Bronchial epithelial cell (primary cell): Measurements from ENCODE around the gene SSBP3. TPM values are rescaled to one million over a fixed set of nuclear protein-coding genes. Genes with fewer than 3 reads are reported as not detected.
"Not testable (repeated sequence)": the region's sequence is repeated elsewhere in the genome, so short reads cannot be mapped to it uniquely, and the experiment has no call there.

ENCODE experiments used
- DNase-seq: peaks from one replicate; pipeline ENCODE4 v3.0.0-alpha.2; 2010; ENCODE audit warnings: low read depth
- FAIRE-seq: peaks from 2 replicates; lab custom pipeline; 2011; peaks lifted over from hg19 to GRCh38; lab: Jason Lieb, UNC
- H3K27me3 ChIP-seq: 2 replicates; pipeline ENCODE4 v1.5.1; 2011; ENCODE audit warnings: low read length; ENCODE audit not compliant: control insufficient read depth, insufficient read depth
- H3K36me3 ChIP-seq: 2 replicates; pipeline ENCODE4 v1.5.1; 2011; ENCODE audit warnings: low read length; ENCODE audit not compliant: control insufficient read depth, insufficient read depth
- H3K4me3 ChIP-seq: 2 replicates; pipeline ENCODE4 v1.5.1; 2011; ENCODE audit warnings: mild to moderate bottlenecking, low read depth, low read length, control low read depth
- total RNA-seq: library from RNA; depleted of rRNA; stranded (reverse); fragments of >200 nt; gene quantifications from 2 replicates; pipeline ENCODE4 v1.2.1, GENCODE V29; 2014
- TF ChIP-seq, protein P1 (sequence below): IDR thresholded peaks from 2 replicates; pipeline ENCODE4 v1.5.1; 2011; ENCODE audit warnings: mild to moderate bottlenecking, moderate library complexity, low read length, control low read depth, inconsistent platforms; ENCODE audit not compliant: insufficient read depth, severe bottlenecking

SSBP3 gene
- total RNA-seq, 1 donor from 2014 or later = 3.7 TPM

DNA sequence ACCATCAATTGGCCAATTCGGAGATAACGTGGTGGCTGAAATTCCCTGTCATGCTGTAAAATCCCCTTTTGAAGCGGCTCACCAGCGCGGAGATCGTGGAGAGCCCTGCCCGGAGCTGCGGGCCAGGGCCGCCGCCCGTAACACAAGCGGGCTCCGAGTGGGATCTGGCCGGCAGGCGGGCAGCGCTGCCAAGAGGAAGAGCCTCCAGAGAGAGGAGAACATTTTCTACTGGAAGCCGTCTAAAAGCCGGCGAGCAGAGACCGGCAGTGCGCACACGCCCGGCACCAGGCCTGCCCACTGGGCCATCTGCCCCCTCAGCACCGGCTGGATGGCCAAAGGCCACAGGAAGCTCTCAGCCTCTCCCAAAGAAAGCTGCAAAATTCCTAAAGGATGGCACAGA lies 15.5 kb downstream of the SSBP3 start:
- H3K36me3 ChIP-seq = no peaks in the 10 kb centered on the region
- DNase-seq (no peak), FAIRE-seq (no peak)
- no peak overlapping the region for H3K4me3 ChIP-seq
- TF ChIP-seq, protein P1, sequence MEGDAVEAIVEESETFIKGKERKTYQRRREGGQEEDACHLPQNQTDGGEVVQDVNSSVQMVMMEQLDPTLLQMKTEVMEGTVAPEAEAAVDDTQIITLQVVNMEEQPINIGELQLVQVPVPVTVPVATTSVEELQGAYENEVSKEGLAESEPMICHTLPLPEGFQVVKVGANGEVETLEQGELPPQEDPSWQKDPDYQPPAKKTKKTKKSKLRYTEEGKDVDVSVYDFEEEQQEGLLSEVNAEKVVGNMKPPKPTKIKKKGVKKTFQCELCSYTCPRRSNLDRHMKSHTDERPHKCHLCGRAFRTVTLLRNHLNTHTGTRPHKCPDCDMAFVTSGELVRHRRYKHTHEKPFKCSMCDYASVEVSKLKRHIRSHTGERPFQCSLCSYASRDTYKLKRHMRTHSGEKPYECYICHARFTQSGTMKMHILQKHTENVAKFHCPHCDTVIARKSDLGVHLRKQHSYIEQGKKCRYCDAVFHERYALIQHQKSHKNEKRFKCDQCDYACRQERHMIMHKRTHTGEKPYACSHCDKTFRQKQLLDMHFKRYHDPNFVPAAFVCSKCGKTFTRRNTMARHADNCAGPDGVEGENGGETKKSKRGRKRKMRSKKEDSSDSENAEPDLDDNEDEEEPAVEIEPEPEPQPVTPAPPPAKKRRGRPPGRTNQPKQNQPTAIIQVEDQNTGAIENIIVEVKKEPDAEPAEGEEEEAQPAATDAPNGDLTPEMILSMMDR = no peak
- H3K27me3 ChIP-seq = no peaks in the 10 kb centered on the region

DNA sequence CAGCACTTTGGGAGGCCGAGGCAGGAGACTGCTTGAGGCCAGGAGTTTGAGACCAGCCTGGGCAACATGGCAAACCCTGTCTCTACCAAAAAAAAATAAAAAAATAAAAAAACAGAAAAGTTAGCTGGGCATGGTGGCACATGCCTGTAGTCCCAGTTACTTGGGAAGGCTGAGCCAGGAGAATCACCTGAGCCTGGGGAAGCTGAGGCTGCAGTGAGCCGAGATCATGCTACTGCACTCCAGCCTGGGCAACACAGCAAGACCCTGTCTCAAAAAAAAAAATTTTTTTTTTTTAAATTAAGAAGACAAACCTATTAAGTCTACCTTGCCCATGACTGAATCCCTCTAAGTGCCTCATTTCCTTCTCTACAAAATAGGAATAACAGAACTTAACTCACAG lies 16.6 kb downstream of the SSBP3 start:
- not testable (repeated sequence) for H3K36me3 ChIP-seq, H3K27me3 ChIP-seq, H3K4me3 ChIP-seq, DNase-seq, FAIRE-seq

DNA sequence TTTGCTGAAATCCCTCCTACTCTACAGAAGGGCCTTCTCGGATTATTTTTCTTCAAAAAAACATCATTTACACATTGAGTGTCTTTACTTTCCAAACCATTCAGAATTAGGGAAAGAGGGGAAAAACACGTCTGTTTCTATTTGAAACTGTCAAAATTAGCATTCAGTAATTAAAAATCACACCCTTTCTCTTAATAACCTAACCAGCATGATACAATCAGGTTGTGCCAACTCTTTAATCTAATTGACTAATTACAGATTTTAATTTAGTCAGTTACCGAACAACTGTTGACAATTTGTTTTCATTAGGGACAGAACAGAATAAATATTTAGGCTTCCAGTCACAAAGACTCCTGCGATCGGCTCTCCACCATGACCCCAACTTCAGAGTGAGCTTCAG lies 18.8 kb downstream of the SSBP3 start:
- no peak for FAIRE-seq
- DNase-seq = no peak
- Histone ChIP-seq H3K4me3 (no peak overlapping the region), H3K27me3 (no peaks in the 10 kb centered on the region), H3K36me3 (no peaks in the 10 kb centered on the region)
- TF ChIP-seq, protein P1 = no peak

DNA sequence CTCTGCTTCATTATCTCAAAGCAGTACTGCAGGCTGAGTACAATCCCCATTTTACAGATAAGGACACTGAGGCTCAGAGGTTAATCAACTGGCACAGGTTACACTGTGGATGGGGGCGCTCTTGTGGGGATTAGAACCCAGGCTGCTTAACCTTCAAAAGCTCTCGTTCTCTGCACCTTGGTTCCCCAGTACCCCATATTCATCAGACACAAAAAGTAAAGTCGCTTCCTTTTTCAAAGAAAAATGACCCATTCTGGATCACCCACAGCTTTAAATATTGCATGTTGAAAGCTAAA lies 20.5 kb downstream of the SSBP3 start:
- no peak for DNase-seq
- FAIRE-seq = no peak
- H3K4me3 ChIP-seq = no peak overlapping the region
- H3K36me3 ChIP-seq = no peaks in the 10 kb centered on the region
- TF ChIP-seq, protein P1 = no peak
- H3K27me3 ChIP-seq = no peaks in the 10 kb centered on the region

DNA sequence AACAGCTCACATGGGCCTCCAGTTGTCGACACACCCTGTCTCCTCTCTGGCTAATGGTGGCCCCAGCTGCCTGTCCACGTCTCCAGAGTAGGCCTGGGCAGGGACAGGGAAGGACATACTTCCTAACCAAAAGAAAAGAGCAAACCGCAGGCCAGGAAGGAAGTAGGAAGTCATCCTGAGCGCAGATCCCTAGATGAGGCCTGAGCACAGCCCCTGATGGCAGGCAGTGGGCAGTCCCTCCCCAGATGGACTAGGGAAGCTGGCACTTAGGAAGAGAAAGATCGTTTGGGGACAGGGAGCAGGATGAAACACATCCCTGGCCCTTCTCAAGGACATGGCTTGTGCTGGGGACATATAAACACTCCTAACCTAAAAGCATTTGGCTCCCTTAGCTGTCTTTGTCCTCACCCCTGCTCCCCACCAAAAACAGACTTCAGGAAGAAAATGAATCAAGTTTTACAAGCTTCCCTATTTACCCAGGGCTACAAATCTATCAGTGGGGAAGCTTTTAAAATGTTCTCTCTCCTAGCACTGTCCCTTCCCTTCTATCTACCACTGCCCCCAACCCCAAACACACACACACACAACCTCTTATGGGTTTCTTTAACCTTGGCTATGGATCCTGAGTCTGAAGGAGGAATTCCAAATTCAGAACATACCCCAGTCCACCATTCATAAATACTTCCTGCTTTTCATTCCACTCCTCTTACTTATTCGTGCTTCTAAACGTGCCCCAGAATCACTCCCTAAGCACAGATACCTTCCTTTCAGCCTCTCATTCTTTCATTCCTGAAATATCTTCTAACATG lies 21.1 kb downstream of the SSBP3 start:
- TF ChIP-seq, protein P1 = no peak
- FAIRE-seq = no peak

DNA sequence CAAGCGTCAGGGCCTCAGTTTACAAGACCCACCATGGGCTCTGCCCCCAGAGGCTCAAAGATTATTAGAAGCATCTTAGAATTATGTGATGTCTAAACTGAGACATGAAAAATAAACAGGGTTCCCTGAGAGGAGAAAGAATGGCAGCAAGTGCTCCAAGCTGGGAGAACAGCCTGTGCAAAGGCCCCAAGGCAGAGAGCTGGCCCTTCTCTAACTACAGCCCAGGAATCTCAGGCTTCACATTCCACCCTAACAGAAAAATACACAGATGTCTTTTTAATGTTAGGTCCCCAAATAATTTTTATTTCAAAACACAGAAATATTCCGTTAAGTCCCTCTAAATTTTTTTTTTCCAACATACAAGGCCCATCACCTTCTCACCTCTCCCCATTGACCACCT lies 21.7 kb downstream of the SSBP3 start:
- TF ChIP-seq, protein P1 = no peak
- H3K4me3 ChIP-seq = no peak overlapping the region
- DNase-seq = no peak
- H3K36me3 ChIP-seq = no peaks in the 10 kb centered on the region
- FAIRE-seq = no peak
- H3K27me3 ChIP-seq = no peaks in the 10 kb centered on the region

More for the DNA sequence above, 21.1 kb downstream of the SSBP3 start:
- no peak overlapping the region for H3K4me3 ChIP-seq
- H3K36me3 ChIP-seq = no peaks in the 10 kb centered on the region
- H3K27me3 ChIP-seq = no peaks in the 10 kb centered on the region
- no peak for DNase-seq
